Hepatocyte (in vitro differentiated cells): ENCODE measurements around the gene SMARCC2. TPM values are rescaled to one million over a fixed set of nuclear protein-coding genes. Genes with fewer than 3 reads are reported as not detected.

Experiments
- DNase-seq: peaks from one replicate; pipeline ENCODE4 v3.0.0-alpha.2; 2016; ENCODE audit warnings: low spot score
- H2AFZ ChIP-seq: fragments of 200-600 bp; sonication (generic); 2 replicates; pipeline ENCODE4 v1.6.0; 2016; ENCODE audit warnings: antibody characterized with exemption, mild to moderate bottlenecking
- H3K27ac ChIP-seq: fragments of 200-600 bp; sonication (generic); 2 replicates; pipeline ENCODE4 v1.5.1; 2016; ENCODE audit warnings: mild to moderate bottlenecking
- H3K27me3 ChIP-seq: fragments of 200-600 bp; sonication (generic); 2 replicates; pipeline ENCODE4 v1.6.1; 2016
- H3K36me3 ChIP-seq: fragments of 200-600 bp; sonication (generic); replicated peaks from 2 replicates; pipeline ENCODE4 v1.5.1; 2016; ENCODE audit warnings: low read depth; ENCODE audit not compliant: insufficient read depth
- H3K4me1 ChIP-seq: fragments of 200-600 bp; sonication (generic); 2 replicates; pipeline ENCODE4 v1.5.1; 2016; ENCODE audit warnings: mild to moderate bottlenecking, moderate library complexity; ENCODE audit not compliant: insufficient read depth
- H3K4me2 ChIP-seq: fragments of 200-600 bp; sonication (generic); 2 replicates; pipeline ENCODE4 v1.6.0; 2016
- H3K4me3 ChIP-seq: fragments of 200-600 bp; sonication (generic); 2 replicates; pipeline ENCODE4 v1.5.1; 2016; ENCODE audit warnings: mild to moderate bottlenecking
- H3K79me2 ChIP-seq: fragments of 200-600 bp; sonication (generic); 2 replicates; pipeline ENCODE4 v1.6.0; 2017; ENCODE audit warnings: mild to moderate bottlenecking
- H3K9me2 ChIP-seq: fragments of 200-600 bp; sonication (generic); replicated peaks from 2 replicates; pipeline ENCODE4 v1.6.0; 2017; ENCODE audit warnings: mild to moderate bottlenecking; ENCODE audit not compliant: insufficient read depth
- H3K9me3 ChIP-seq: fragments of 200-600 bp; sonication (generic); 2 replicates; pipeline ENCODE4 v1.5.1; 2016; ENCODE audit warnings: low read depth, mild to moderate bottlenecking
- H4K20me1 ChIP-seq: fragments of 200-600 bp; sonication (generic); 2 replicates; pipeline ENCODE4 v1.6.0; 2016; ENCODE audit warnings: mild to moderate bottlenecking; ENCODE audit not compliant: insufficient read depth, poor library complexity, severe bottlenecking
- EZH2 ChIP-seq: fragments of 200-600 bp; sonication (generic); IDR thresholded peaks from 2 replicates; pipeline ENCODE4 v1.6.1; 2016; ENCODE audit warnings: antibody characterized with exemption, mild to moderate bottlenecking, borderline replicate concordance
- EZH2phosphoT487 ChIP-seq: fragments of 200-600 bp; sonication (generic); IDR thresholded peaks from one replicate; pipeline ENCODE4 v1.6.1; 2018; ENCODE audit warnings: antibody characterized with exemption, mild to moderate bottlenecking, low read depth, moderate library complexity; ENCODE audit not compliant: unreplicated experiment, severe bottlenecking
- WGBS: methylation state at CpG from one replicate; pipeline ENCODE4 v1.1.6; 2016; ENCODE audit warnings: low lambda C conversion rate; ENCODE audit errors: missing lambda C conversion rate; 5-methylcytosine and 5-hydroxymethylcytosine counted together
- polyA plus RNA-seq: library from polyadenylated mRNA; unstranded; fragments of >200 nt; fragmentation: Nextera tagmentation; extraction: Ambion mirVana; gene quantifications from 2 replicates; pipeline ENCODE4 v1.2.1, GENCODE V29; 2016
- total RNA-seq: library from RNA; depleted of rRNA; stranded (reverse); fragments of >200 nt; gene quantifications from 2 replicates; pipeline ENCODE4 v1.2.3, GENCODE V29; 2014
- TF ChIP-seq, protein P1 (sequence below): fragments of 200-600 bp; sonication (generic); IDR thresholded peaks from 2 replicates; pipeline ENCODE4 v1.5.1; 2016; ENCODE audit warnings: antibody characterized with exemption, mild to moderate bottlenecking; ENCODE audit not compliant: poor library complexity

SMARCC2 gene
- total and polyA plus RNA-seq, 2 experiments from 2014 or later: 34.8 to 68.6 TPM

DNA sequence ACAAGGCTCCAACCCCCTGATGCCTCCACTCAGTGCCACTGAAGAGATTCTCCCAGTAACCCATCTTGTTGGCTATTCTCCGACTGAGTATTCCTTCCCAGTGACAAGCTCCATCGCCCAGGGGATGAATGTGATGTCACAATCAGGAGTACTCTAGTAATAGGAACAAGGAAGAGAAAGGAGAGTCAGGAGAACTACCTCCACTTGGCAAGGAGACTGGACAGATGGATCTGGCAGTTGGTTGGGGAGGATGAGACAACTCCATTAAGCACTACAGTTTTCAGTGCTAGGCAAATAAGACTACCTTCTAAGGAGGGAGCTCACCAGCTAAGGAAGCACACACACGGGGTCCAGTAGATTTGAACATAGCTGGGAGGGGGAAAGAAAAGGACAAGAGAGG lies 27.2 kb upstream of the SMARCC2 start:
- 95% methylated on average over 3 of the region's 3 CpGs for WGBS

DNA sequence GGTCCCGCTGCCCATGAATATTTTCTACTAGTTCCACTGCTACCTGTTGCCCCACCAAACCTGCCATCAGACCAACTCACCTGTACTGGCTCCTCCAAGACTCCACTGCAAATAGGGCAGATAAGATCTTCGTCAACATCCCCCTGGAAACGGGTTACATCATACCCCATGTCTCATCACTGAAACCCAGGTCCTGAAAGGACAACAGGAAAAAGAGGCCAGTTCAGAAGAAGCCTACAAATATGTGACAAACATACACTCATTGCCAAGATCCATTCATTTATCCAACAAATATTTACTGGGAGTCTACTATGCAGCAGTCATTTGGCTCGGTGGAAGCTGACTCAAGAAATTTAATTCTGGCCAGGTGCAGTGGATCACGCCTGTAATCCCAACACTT lies 24.6 kb upstream of the SMARCC2 start:
- H3K27ac ChIP-seq: no peak overlapping the region
- no peak for DNase-seq
- no peak overlapping the region for H3K4me2 ChIP-seq
- H2AFZ ChIP-seq: no peak overlapping the region
- H3K9me2 ChIP-seq: no peaks in the 10 kb centered on the region
- TF ChIP-seq EZH2phosphoT487 (no peak), EZH2 (no peak)
- TF ChIP-seq, protein P1, sequence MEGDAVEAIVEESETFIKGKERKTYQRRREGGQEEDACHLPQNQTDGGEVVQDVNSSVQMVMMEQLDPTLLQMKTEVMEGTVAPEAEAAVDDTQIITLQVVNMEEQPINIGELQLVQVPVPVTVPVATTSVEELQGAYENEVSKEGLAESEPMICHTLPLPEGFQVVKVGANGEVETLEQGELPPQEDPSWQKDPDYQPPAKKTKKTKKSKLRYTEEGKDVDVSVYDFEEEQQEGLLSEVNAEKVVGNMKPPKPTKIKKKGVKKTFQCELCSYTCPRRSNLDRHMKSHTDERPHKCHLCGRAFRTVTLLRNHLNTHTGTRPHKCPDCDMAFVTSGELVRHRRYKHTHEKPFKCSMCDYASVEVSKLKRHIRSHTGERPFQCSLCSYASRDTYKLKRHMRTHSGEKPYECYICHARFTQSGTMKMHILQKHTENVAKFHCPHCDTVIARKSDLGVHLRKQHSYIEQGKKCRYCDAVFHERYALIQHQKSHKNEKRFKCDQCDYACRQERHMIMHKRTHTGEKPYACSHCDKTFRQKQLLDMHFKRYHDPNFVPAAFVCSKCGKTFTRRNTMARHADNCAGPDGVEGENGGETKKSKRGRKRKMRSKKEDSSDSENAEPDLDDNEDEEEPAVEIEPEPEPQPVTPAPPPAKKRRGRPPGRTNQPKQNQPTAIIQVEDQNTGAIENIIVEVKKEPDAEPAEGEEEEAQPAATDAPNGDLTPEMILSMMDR: no peak
- H3K4me1 ChIP-seq: no peaks in the 10 kb centered on the region
- H3K79me2 ChIP-seq: peaks cover 34% of the 10 kb centered on the region
- peaks cover 4% of the 10 kb centered on the region for H3K36me3 ChIP-seq
- H3K9me3 ChIP-seq: no peaks in the 10 kb centered on the region
- 84% methylated on average over 5 of the region's 5 CpGs for WGBS
- H3K4me3 ChIP-seq: no peak overlapping the region
- no peaks in the 10 kb centered on the region for H3K27me3 ChIP-seq
- H4K20me1 ChIP-seq: no peaks in the 10 kb centered on the region

More for the DNA sequence above, 27.2 kb upstream of the SMARCC2 start:
- no peak overlapping the region for H3K4me3 ChIP-seq
- no peaks in the 10 kb centered on the region for H4K20me1 ChIP-seq
- H3K4me1 ChIP-seq: peaks cover 10% of the 10 kb centered on the region
- H3K4me2 ChIP-seq: no peak overlapping the region
- no peak overlapping the region for H2AFZ ChIP-seq
- H3K27ac ChIP-seq: no peak overlapping the region
- H3K9me2 ChIP-seq: no peaks in the 10 kb centered on the region
- H3K36me3 ChIP-seq: no peaks in the 10 kb centered on the region
- H3K79me2 ChIP-seq: peaks cover 54% of the 10 kb centered on the region
- H3K9me3 ChIP-seq: no peaks in the 10 kb centered on the region
- H3K27me3 ChIP-seq: no peaks in the 10 kb centered on the region
- DNase-seq: no peak
- no peak for TF ChIP-seq EZH2phosphoT487
- TF ChIP-seq, protein P1: no peak
- no peak for TF ChIP-seq EZH2

DNA sequence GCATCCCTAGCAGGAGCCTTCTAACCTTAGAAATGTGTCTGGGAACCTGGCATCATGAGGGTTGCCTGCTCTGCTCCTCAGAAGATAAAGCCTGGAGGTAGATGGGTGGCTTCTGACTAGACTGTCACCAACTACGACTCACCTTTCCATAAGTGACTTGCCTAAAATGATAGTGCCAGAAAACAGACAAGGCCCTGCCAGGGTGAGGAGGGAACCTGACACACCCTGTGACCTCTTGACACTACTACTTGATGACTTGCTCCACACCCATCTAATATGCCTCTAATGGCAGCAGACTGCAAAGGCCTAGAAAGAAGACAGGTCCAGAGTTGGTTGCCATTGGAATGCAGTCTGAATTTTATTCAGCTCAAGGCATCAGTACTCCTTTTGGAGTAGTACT lies 23.1 kb upstream of the SMARCC2 start:
- Histone ChIP-seq H3K9me3 (no peaks in the 10 kb centered on the region), H3K4me3 (no peak overlapping the region), H3K27me3 (no peaks in the 10 kb centered on the region), H3K4me2 (no peak overlapping the region), H3K36me3 (peaks cover 4% of the 10 kb centered on the region), H3K79me2 (peaks cover 18% of the 10 kb centered on the region), H4K20me1 (no peaks in the 10 kb centered on the region), H3K27ac (no peak overlapping the region), H2AFZ (no peak overlapping the region), H3K9me2 (no peaks in the 10 kb centered on the region), H3K4me1 (no peaks in the 10 kb centered on the region)
- 100% methylated on average over 1 of the region's 1 CpG for WGBS
- TF ChIP-seq EZH2 (no peak), EZH2phosphoT487 (no peak)
- TF ChIP-seq, protein P1: no peak
- no peak for DNase-seq

DNA sequence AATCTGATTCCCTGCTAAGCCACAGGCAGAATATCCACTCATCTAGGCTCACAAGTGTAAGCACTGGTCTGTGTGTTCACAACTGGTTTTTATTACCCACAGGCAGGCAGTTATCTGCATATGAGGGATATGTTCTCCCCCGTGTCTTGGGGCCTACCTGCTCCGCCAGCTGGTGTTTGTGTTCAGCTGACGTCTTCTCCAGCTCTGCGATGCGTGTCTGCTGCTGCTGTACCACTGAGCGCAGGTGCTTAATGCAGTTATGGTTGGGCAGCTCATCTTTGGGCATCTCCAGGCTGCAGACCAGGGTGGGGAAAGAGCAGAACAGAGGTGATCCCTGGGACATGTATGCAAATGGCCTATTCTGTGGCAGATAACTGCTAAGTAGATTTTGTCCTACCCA lies 18.7 kb upstream of the SMARCC2 start:
- Histone ChIP-seq H3K4me1 (no peaks in the 10 kb centered on the region), H3K9me3 (no peaks in the 10 kb centered on the region), H3K4me3 (no peak overlapping the region), H3K27ac (no peak overlapping the region), H3K4me2 (no peak overlapping the region), H3K9me2 (no peaks in the 10 kb centered on the region), H3K36me3 (peaks cover 4% of the 10 kb centered on the region), H3K79me2 (no peaks in the 10 kb centered on the region), H2AFZ (no peak overlapping the region), H4K20me1 (no peaks in the 10 kb centered on the region), H3K27me3 (no peaks in the 10 kb centered on the region)
- no peak for DNase-seq
- WGBS: 86% methylated on average over 6 of the region's 6 CpGs
- no peak for TF ChIP-seq EZH2phosphoT487
- TF ChIP-seq, protein P1: no peak
- TF ChIP-seq EZH2: no peak
